NCI-H345 treated with DMSO at 0.1 percent for 48 hours (cell line): ENCODE measurements around the gene ST6GALNAC3.
A peak's percentile ranks its signal among the peaks of the same experiment; 100 is the strongest.
"Not testable (repeated sequence)": the region's sequence is repeated elsewhere in the genome, so short reads cannot be mapped to it uniquely, and the experiment has no call there.

Experiments
- DNase-seq: peaks from one replicate; lab custom pipeline; 2025; ENCODE audit not compliant: unreplicated experiment; lab: John Stamatoyannopoulos, UW

The ST6GALNAC3 gene

GRCh38 chr1:76317299-76317900 is 242.9 kb downstream of the ST6GALNAC3 start:
- DNase-seq = no peak

- DNase-seq = peak; percentile 33
Observed at GRCh38 chr1:76330991-76331603, 256.6 kb downstream of the ST6GALNAC3 start.

DNA sequence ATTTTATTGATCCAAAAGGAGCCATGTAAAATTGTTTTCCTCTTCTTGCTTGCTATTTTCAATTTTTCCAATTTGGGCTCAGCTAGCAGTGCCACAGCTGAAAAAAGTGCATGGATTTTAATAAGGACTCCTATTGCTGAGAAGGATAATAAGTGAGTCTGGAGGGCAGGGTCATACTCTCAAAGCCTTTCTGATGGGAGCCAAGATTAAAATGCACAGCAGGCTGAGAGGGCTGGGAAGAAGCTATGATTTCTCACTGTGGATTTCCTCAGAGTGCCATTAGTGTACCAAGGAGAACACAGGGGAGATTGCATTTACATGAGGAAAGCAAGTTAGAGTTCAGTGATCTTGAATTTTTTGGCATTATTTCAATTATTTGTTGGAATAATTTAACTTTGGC is 261.3 kb downstream of the ST6GALNAC3 start:
- no peak for DNase-seq

GRCh38 chr1:76336931-76337371 is 262.4 kb downstream of the ST6GALNAC3 start:
- DNase-seq = peak; percentile 73

GRCh38 chr1:76337542-76338219 is 263.1 kb downstream of the ST6GALNAC3 start:
- DNase-seq = no peak

DNA sequence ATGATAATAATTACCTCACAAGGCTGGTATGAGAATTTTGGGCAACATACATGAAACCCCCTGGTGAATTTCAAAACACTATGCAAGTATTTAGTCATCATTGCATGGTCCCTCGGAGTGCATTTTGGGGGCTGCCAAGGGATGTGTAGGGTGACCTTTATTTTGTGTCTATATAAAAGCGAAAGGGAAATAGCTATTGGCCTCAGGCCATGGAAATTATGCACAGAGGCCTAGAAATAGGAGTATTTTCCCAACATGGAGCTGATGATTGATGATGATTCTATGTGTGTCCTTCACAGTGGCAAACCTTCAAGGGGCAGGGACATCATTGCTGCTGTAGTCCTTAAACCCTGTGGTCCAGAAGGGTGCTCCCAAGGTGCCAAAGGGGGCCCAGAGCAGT is 265.5 kb downstream of the ST6GALNAC3 start:
- DNase-seq = no peak

DNA sequence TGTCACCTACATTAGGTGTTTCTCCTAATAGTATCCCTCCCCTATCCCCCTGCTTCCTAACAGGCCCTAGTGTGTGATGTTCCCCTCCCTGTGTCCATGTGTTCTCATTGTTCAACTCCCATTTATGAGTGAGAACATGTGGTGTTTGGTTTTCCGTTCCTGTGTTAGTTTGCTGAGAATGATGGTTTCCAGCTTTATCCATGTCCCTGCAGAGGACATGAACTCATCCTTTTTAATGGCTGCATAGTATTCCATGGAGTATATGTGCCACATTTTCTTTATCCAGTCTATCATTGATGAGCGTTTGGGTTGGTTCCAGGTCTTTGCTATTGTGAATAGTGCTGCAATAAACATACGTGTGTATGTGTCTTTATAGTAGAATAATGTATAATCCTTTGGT is 267.3 kb downstream of the ST6GALNAC3 start:
- not testable (repeated sequence) for DNase-seq

- DNase-seq = no peak
Observed at GRCh38 chr1:76343356-76343755, 268.8 kb downstream of the ST6GALNAC3 start.

GRCh38 chr1:76351655-76352054 is 277.1 kb downstream of the ST6GALNAC3 start:
- DNase-seq = no peak

DNA sequence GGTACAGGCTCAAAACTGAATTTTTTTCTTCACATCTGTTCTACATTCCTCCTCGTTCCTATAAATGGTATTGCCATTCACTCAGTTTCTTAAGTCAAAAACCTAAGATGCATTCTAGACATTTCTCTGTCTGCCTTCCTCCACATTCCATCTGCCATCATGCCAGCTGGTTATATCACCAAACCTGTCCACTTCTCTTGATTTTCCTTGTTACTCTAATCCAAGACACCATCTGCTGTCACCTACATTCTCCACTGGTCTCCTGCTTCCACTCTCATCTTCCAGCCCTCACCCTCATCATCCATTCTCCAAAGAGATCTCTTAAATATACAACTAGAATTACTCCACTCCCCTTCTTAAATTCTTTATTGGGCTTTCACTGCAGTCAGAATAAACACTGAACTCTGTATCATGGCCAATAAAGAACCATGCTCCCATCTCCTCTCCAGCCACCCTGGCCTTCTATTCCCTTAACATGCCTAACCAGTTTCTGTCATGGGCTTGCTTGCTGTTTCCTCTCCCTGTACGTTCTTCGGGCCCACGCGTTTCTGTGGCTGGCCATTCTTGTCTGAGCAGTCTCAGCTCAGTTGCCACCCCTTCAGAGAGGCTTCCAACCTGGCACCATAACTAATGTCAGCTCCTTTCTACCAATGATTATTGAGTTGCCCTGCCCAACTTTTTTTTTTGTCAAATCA is 278.3 kb downstream of the ST6GALNAC3 start:
- no peak for DNase-seq

DNA sequence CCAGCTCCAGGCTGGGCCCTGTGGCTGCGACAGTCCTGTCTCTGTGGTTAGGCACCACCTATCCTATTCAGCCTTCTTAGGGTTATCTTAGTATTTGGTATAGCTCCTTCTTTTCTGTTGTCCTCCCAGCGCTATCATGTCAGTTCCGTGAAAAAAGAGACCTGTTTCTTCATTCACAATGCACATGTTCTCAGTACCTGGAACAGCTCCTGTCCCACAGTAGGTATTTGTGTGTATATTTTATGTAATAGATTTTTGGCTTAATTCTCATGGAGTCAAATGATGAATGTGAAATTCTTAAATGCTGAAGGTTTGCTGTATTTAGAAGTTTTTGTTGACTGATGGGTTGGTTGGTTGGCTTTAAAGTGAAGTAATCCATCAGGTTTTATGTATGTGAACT is 279.7 kb downstream of the ST6GALNAC3 start:
- DNase-seq = no peak

- no peak for DNase-seq
Observed at GRCh38 chr1:76366726-76367125, 292.2 kb downstream of the ST6GALNAC3 start.

GRCh38 chr1:76371941-76372340 is 297.4 kb downstream of the ST6GALNAC3 start:
- no peak for DNase-seq

GRCh38 chr1:76374086-76374485 is 299.5 kb downstream of the ST6GALNAC3 start:
- DNase-seq = peak; percentile 59

DNA sequence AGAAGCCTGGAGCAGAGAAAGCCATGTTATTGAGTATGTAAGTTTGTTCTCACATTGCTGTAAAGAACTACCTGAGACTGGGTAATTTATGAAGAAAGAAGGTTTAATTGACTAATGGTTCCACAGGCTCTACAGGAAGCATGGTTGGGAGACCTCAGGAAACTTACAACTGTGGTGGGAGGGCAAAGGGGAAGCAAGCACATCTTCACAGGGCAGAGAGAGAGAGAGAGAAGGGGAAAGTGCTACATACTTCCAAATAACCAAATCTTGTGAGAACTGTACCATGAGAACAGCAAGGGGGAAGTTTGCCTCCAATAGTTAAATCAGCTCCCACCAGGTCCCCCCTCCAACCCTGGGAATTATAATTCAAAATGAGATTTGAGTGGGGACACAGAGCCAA is 302.7 kb downstream of the ST6GALNAC3 start:
- DNase-seq = no peak

GRCh38 chr1:76379506-76379905 is 305.0 kb downstream of the ST6GALNAC3 start:
- peak; percentile 39 for DNase-seq

DNA sequence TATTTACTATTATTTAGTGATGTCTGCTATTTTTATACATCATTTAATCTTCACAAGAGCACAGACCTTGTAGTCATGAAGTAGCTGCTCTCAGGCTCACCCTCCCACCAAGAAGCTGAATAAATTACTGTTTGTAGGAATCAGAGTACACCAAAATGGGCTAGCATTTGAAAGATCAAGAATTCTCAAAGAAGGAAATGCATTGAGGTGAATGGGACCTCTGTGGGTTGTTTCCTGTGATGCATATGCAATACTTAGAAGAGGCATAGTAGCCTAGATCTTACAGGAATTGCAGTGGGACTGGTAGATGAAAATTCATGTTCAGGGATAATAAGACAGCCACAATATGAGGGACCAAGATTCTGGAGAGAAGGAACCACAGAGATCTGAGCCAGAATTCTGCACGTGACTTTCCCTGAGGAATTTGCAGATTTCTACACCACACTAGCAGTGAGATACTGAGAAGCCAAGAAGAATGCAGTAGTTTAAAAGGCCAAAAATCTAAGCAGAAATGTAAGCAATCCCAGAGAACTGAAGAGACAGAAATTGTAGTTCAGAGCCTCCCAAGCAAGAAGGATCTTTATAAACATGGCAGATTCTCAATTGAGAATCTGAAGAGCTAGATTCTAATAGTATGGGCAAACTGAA is 307.0 kb downstream of the ST6GALNAC3 start:
- DNase-seq = no peak

DNA sequence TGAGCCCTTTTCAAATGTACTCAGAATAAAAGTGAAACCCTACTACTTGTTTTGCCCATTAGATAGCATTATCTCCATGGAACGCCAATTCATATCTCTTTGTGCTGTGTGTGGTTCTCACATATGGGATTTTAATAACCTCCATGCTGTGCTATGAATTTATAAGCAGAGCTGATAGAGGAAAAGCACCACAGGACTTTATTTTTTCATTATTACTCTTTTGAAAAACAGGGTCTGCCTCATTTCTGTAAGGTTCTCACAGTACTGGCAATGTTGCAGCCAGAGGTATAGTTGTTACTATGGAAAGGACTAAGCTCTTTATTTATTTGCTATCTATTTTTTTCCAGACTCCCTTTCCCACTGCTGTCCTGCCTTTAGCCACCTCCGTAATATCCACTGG is 313.7 kb downstream of the ST6GALNAC3 start:
- no peak for DNase-seq

DNA sequence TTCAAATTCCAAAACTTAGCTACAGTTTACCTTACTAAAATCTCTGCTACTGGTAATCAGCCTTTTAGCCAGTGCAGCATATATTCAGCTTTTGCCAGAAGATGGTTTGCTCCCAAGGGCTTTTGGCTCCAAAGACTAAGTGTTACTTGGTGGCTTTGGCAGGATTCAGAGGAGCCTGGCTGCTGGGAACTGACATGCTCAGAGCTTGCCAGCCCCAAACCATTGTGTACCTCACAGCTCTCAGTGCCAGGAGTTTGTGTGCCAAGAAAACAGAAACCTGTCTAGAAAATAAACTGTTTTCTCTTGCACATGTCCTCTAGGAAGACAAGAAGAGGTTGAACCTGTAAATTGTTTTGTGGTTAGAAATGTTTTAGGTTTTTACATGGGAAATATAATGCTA is 315.9 kb downstream of the ST6GALNAC3 start:
- DNase-seq = no peak

DNA sequence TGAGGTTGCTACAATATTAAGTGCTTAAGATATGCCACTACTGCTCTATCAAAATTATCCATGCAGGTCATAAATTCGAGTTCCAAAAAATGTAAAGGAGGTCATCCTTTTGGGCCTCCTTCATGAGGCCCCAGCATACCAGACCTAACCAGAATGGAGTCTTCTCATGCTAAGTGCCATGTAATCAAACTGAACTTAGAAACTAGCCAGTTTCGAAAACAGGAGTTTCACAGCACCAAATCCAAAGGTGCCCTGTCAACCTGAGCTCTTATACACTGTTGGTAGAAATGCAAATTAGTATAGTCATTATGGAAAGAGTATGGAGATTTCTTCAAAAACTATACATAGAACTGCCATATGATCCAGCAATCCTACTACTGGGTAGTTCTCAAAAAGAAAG is 320.5 kb downstream of the ST6GALNAC3 start:
- DNase-seq = no peak

DNA sequence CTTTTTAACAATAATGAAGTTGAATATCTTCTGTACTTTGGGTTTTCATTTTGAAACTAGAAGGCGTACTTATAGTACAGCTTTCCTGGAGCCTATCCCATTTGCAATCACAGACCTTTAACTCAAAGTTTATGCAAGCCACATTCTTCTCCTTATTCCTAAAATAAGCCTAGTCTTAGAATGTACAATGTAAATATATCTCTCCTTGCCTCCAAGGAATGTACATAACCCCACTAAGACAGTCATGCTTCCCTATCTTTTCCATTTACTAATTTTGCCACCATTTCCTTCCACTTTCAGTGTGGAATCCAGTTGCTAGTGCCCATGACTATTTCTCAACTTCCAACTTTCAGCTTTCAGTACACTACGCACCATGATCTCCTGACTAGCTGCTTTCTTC is 327.6 kb downstream of the ST6GALNAC3 start:
- no peak for DNase-seq
